SK-N-SH treated with all-trans-retinoic acid at 6 μM for 48 hours (cell line): ENCODE measurements around the gene RNFT2.

Experiments
- ATAC-seq: fragments of 200-7000 bp; cut with Tn5 transposase; 3 replicates; pipeline ENCODE4 v1.9.1; 2020; ENCODE audit warnings: mild to moderate bottlenecking, moderate library complexity
- ARNTL ChIP-seq: fragments of 450-650 bp; formaldehyde crosslinking; IDR thresholded peaks from 2 replicates; pipeline ENCODE4 v1.5.0; 2020; ENCODE audit warnings: low read depth, mild to moderate bottlenecking, moderate library complexity, borderline replicate concordance
- BACH2 ChIP-seq: fragments of 250-450 bp; sonication (Bioruptor Pico); IDR thresholded peaks from 2 replicates; pipeline ENCODE4 v1.9.0; 2021; ENCODE audit warnings: mild to moderate bottlenecking, borderline replicate concordance
- CREB5 ChIP-seq: fragments of 250-450 bp; sonication (Bioruptor Pico); IDR thresholded peaks from 2 replicates; pipeline ENCODE4 v1.5.1; 2020; ENCODE audit warnings: low read depth, mild to moderate bottlenecking, moderate library complexity
- CSDC2 ChIP-seq: fragments of 250-450 bp; sonication (Bioruptor Pico); IDR thresholded peaks from 2 replicates; pipeline ENCODE4 v1.5.0; 2020; ENCODE audit warnings: mild to moderate bottlenecking, moderate library complexity
- CSRNP3 ChIP-seq: fragments of 250-450 bp; sonication (Bioruptor Pico); IDR thresholded peaks from 2 replicates; pipeline ENCODE4 v1.5.1; 2021; ENCODE audit warnings: mild to moderate bottlenecking, moderate library complexity
- ESRRG ChIP-seq: fragments of 250-450 bp; sonication (Bioruptor Pico); IDR thresholded peaks from 2 replicates; pipeline ENCODE4 v1.6.1; 2021; ENCODE audit warnings: mild to moderate bottlenecking
- GLIS3 ChIP-seq: fragments of 250-450 bp; sonication (Bioruptor Pico); IDR thresholded peaks from 2 replicates; pipeline ENCODE4 v1.5.0; 2020; ENCODE audit warnings: mild to moderate bottlenecking, moderate library complexity
- ISL1 ChIP-seq: fragments of 250-450 bp; sonication (Bioruptor Pico); IDR thresholded peaks from 2 replicates; pipeline ENCODE4 v2.1.2; 2022; ENCODE audit warnings: mild to moderate bottlenecking, moderate library complexity
- OSR1 ChIP-seq: fragments of 250-450 bp; sonication (Bioruptor Pico); IDR thresholded peaks from 2 replicates; pipeline ENCODE4 v1.8.0; 2022; ENCODE audit warnings: moderate library complexity, mild to moderate bottlenecking, inconsistent platforms
- PATZ1 ChIP-seq: fragments of 250-450 bp; sonication (Bioruptor Pico); IDR thresholded peaks from 2 replicates; pipeline ENCODE4 v1.8.0; 2020; ENCODE audit warnings: mild to moderate bottlenecking, moderate library complexity, borderline replicate concordance
- POU6F1 ChIP-seq: fragments of 250-450 bp; sonication (Bioruptor Pico); IDR thresholded peaks from 2 replicates; pipeline ENCODE4 v1.8.0; 2021; ENCODE audit warnings: low read depth, mild to moderate bottlenecking, moderate library complexity, borderline replicate concordance
- PPARA ChIP-seq: fragments of 250-450 bp; sonication (Bioruptor Pico); IDR thresholded peaks from 2 replicates; pipeline ENCODE4 v1.5.0; 2020; ENCODE audit warnings: mild to moderate bottlenecking, borderline replicate concordance
- RARB ChIP-seq: fragments of 250-450 bp; sonication (Bioruptor Pico); IDR thresholded peaks from 2 replicates; pipeline ENCODE4 v1.8.0; 2021; ENCODE audit warnings: mild to moderate bottlenecking, moderate library complexity
- SNAI2 ChIP-seq: fragments of 250-450 bp; sonication (Bioruptor Pico); IDR thresholded peaks from 2 replicates; pipeline ENCODE4 v1.5.0; 2020; ENCODE audit warnings: mild to moderate bottlenecking, moderate library complexity
- TOX ChIP-seq: fragments of 250-450 bp; sonication (Bioruptor Pico); IDR thresholded peaks from 2 replicates; pipeline ENCODE4 v1.8.0; 2021; ENCODE audit warnings: mild to moderate bottlenecking, moderate library complexity, borderline replicate concordance
- TSHZ2 ChIP-seq: fragments of 250-450 bp; sonication (Bioruptor Pico); IDR thresholded peaks from 2 replicates; pipeline ENCODE4 v1.5.0; 2020; ENCODE audit warnings: mild to moderate bottlenecking, moderate library complexity
- ZC3H10 ChIP-seq: fragments of 250-450 bp; sonication (Bioruptor Pico); IDR thresholded peaks from 2 replicates; pipeline ENCODE4 v1.5.1; 2021; ENCODE audit warnings: mild to moderate bottlenecking, moderate library complexity
- ZFP30 ChIP-seq: fragments of 450-650 bp; formaldehyde crosslinking; IDR thresholded peaks from 2 replicates; pipeline ENCODE4 v1.5.0; 2022; ENCODE audit warnings: mild to moderate bottlenecking, moderate library complexity
- ZNF565 ChIP-seq: fragments of 450-650 bp; formaldehyde crosslinking; conservative IDR thresholded peaks from 2 replicates; pipeline ENCODE4 v1.5.0; 2020; ENCODE audit warnings: low read depth, mild to moderate bottlenecking, moderate library complexity
- ZNF70 ChIP-seq: fragments of 450-650 bp; formaldehyde crosslinking; IDR thresholded peaks from 2 replicates; pipeline ENCODE4 v1.5.0; 2020; ENCODE audit warnings: mild to moderate bottlenecking, moderate library complexity
- ZNF8 ChIP-seq: fragments of 450-650 bp; formaldehyde crosslinking; IDR thresholded peaks from 2 replicates; pipeline ENCODE4 v1.5.0; 2020; ENCODE audit warnings: mild to moderate bottlenecking, moderate library complexity

Gene RNFT2

GRCh38 chr12:116867523-116867922 lies 129.4 kb downstream of the RNFT2 start:
- ATAC-seq, result no peak
- TF ChIP-seq RARB (CRISPR knock-in tag) (no peak), ISL1 (CRISPR knock-in tag) (no peak), CSDC2 (CRISPR knock-in tag) (no peak), BACH2 (CRISPR knock-in tag) (no peak), ZNF8 (CRISPR knock-in tag) (no peak), PATZ1 (CRISPR knock-in tag) (no peak), TSHZ2 (no peak), ARNTL (CRISPR knock-in tag) (no peak), POU6F1 (CRISPR knock-in tag) (no peak), GLIS3 (CRISPR knock-in tag) (no peak)

GRCh38 chr12:116870306-116870705 lies 132.2 kb downstream of the RNFT2 start:
- TF ChIP-seq ZNF565 (CRISPR knock-in tag) (no peak), ZNF70 (CRISPR knock-in tag) (no peak), OSR1 (CRISPR knock-in tag) (no peak), PPARA (CRISPR knock-in tag) (no peak), TSHZ2 (no peak), CSRNP3 (CRISPR knock-in tag) (no peak), SNAI2 (CRISPR knock-in tag) (no peak), CREB5 (CRISPR knock-in tag) (no peak), PATZ1 (CRISPR knock-in tag) (no peak), RARB (CRISPR knock-in tag) (no peak), CSDC2 (CRISPR knock-in tag) (no peak), BACH2 (CRISPR knock-in tag) (no peak), ISL1 (CRISPR knock-in tag) (no peak), ARNTL (CRISPR knock-in tag) (no peak), ZC3H10 (CRISPR knock-in tag) (no peak), TOX (no peak), GLIS3 (CRISPR knock-in tag) (no peak), ZFP30 (CRISPR knock-in tag) (no peak), ESRRG (CRISPR knock-in tag) (no peak)

More at GRCh38 chr12:116870306-116870705, 132.2 kb downstream of the RNFT2 start:
- ATAC-seq, result no peak
